ENCODE measurements around the gene IL1R2.

DNA sequence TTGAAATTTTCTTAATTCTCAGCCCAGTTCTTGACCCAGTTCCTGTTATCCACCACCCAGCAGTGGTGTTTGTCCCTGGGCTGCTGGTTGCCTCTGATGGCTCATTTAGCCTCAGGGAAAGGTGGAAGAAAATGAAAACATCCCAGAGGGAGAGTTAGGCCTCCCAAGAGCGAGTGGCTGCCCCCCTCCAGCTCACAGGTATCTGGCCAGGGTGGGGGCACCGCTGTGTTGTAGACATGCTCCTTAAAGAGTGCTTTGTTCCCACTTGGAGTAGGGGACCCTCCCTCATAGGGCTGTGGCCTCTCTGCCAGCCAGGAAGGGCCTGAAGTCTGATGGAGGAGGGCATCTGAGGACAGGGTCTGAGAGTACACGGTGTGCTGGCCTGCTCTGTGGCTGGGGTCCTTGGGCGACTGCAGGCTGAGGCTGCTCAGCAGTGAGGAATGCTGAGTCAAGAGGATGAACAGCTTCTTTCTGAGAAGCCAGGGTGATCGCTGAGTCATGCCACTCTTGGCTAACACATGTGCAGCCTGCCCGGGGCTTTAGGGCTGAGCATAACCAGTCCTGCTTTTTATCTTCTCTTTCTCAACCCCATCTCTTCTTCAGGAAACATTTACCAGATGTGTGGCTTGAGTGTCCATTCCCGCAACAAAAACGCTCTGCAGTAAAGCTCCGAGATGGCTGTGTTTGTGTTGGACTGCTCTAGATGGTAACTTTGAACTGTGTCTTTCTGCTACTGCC is 72.3 kb downstream of the IL1R2 start:
- TF ChIP-seq ZFP37 (CRISPR knock-in tag; IDR thresholded peaks at IDR 0.05; ENCODE audit: borderline replicate concordance): no peak
- TF ChIP-seq ZNF800 (CRISPR knock-in tag; IDR thresholded peaks at IDR 0.05): peak; percentile 77
- TF ChIP-seq CTCF (CRISPR knock-in tag; IDR thresholded peaks at IDR 0.05): no peak
